LNCAP (cell line): ENCODE data around the gene ARHGAP9.

Experiments used
- TF ChIP-seq, protein P1 (sequence below): fragments of 450-650 bp; IDR thresholded peaks from 2 replicates; pipeline ENCODE4 v1.5.1; 2017; ENCODE audit warnings: mild to moderate bottlenecking

The ARHGAP9 gene

DNA sequence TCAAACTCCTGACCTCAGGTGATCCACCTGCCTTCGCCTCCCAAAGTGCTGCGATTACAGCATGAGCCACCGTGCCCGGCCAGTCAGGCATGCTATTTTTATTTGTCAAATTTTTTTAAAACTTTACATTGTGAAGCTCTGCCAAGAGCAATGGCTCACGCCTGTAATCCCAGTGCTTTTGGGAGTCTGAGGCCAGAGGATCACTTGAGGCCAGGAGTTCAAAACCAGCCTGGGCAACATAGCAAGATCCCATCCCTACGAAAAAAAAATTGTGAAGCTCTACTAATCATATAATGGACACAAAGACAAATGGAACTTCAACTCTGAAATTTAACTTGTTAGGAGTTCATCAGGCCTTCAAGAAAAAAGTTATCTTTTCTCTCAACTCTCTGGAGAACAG is 50.7 kb downstream of the ARHGAP9 start:
- TF ChIP-seq, protein P1, sequence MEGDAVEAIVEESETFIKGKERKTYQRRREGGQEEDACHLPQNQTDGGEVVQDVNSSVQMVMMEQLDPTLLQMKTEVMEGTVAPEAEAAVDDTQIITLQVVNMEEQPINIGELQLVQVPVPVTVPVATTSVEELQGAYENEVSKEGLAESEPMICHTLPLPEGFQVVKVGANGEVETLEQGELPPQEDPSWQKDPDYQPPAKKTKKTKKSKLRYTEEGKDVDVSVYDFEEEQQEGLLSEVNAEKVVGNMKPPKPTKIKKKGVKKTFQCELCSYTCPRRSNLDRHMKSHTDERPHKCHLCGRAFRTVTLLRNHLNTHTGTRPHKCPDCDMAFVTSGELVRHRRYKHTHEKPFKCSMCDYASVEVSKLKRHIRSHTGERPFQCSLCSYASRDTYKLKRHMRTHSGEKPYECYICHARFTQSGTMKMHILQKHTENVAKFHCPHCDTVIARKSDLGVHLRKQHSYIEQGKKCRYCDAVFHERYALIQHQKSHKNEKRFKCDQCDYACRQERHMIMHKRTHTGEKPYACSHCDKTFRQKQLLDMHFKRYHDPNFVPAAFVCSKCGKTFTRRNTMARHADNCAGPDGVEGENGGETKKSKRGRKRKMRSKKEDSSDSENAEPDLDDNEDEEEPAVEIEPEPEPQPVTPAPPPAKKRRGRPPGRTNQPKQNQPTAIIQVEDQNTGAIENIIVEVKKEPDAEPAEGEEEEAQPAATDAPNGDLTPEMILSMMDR, result no peak
